NCI-H1436 (cell line): Measurements from ENCODE around the gene NECAB3.
"Not testable (repeated sequence)": the region's sequence is repeated elsewhere in the genome, so short reads cannot be mapped to it uniquely, and the experiment has no call there.

Experiments
- DNase-seq: peaks from one replicate; lab custom pipeline; 2025; lab: John Stamatoyannopoulos, UW

The NECAB3 gene

GRCh38 chr20:33674294-33675135, at the start of gene NECAB3:
NECAB3 (minus strand) TSS chr20:33674428; CDS start chr20:33674352, 76 bp downstream.
- DNase-seq = peak; percentile 70

GRCh38 chr20:33721391-33722140, 47.3 kb upstream of the NECAB3 start:
- DNase-seq = no peak

- peak; percentile 91 for DNase-seq
Measured at GRCh38 chr20:33719989-33720709, 45.9 kb upstream of the NECAB3 start, which contains the start of gene PXMP4. PXMP4 (minus strand) TSS chr20:33720310; CDS start chr20:33720207, 103 bp downstream.

- no peak for DNase-seq
Measured at GRCh38 chr20:33719277-33719988, 45.2 kb upstream of the NECAB3 start.

GRCh38 chr20:33716498-33716897, 42.3 kb upstream of the NECAB3 start:
- no peak for DNase-seq

- DNase-seq = no peak
Measured at GRCh38 chr20:33713865-33714367, 39.7 kb upstream of the NECAB3 start.

GRCh38 chr20:33711446-33711738, 37.2 kb upstream of the NECAB3 start:
- no peak for DNase-seq

GRCh38 chr20:33710681-33711445, 36.6 kb upstream of the NECAB3 start:
- no peak for DNase-seq

GRCh38 chr20:33709905-33710541, 35.8 kb upstream of the NECAB3 start:
- DNase-seq = no peak

GRCh38 chr20:33709398-33709797, 35.2 kb upstream of the NECAB3 start:
- DNase-seq = no peak

- DNase-seq = no peak
Measured at GRCh38 chr20:33707668-33708067, 33.4 kb upstream of the NECAB3 start.

GRCh38 chr20:33704197-33704924, 30.1 kb upstream of the NECAB3 start:
- no peak for DNase-seq

GRCh38 chr20:33703498-33704137, 29.4 kb upstream of the NECAB3 start:
- DNase-seq = no peak

GRCh38 chr20:33702861-33703260, 28.6 kb upstream of the NECAB3 start:
- DNase-seq = no peak

GRCh38 chr20:33701629-33702450, 27.6 kb upstream of the NECAB3 start:
- no peak for DNase-seq

- DNase-seq = not testable (repeated sequence)
Measured at GRCh38 chr20:33700696-33701441, 26.6 kb upstream of the NECAB3 start.

GRCh38 chr20:33698966-33699365, 24.7 kb upstream of the NECAB3 start:
- DNase-seq = not testable (repeated sequence)

GRCh38 chr20:33697129-33697528, 22.9 kb upstream of the NECAB3 start:
- DNase-seq = no peak
